Sigmoid colon (tissue), 4 donors: Measurements from ENCODE around the gene GAPDHS.

Experiments used
- CTCF ChIP-seq, 4 experiments: fragments of 450-650 bp in 3 of 4; fragments of 200-600 bp in 1 of 4; IDR thresholded peaks; one replicate each; pipeline ENCODE4 v1.5.1; 2016 to 2019; ENCODE audit warnings: antibody characterized with exemption in 4 of 4, mild to moderate bottlenecking in 3 of 4, moderate library complexity in 2 of 4
- POLR2AphosphoS5 ChIP-seq, 4 donors: sonication (generic); formaldehyde crosslinking; IDR thresholded peaks; one replicate each; pipeline ENCODE4 v1.6.1; 2017; ENCODE audit warnings: antibody characterized with exemption in 4 of 4

GRCh38 chr19:35498984-35499527, 34.2 kb upstream of the GAPDHS start:
- TF ChIP-seq POLR2AphosphoS5 (IDR thresholded peaks at IDR 0.05) = no peak
- no peak for TF ChIP-seq CTCF (IDR thresholded peaks at IDR 0.05)
